Measurements from ENCODE around the gene FKBP4. TPM values are rescaled to one million over a fixed set of nuclear protein-coding genes. Genes with fewer than 3 reads are reported as not detected.

FKBP4 gene
- total RNA-seq, 1 donor from 2014 or later, result 94.7 TPM

DNA sequence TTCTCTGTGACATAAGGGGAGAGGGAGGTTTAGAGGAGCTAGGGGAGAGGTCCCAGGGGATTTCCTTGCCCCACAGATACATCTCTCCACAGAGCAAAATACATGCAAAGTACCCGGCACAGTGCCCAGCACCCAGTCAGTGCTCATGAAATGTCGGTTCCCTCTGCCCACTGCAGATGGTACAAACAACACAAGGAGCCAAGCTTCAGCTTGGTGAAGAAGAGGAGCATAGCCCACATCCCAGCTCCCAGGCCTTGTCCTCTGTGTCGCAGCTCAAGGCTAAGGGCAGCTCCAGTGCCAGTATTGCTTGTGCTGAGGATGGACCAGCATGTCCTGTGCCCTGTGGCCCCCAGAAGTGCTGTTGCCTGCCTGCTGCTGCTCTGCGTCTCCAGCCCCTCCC is 35.0 kb upstream of the FKBP4 start:
- Mint-ChIP-seq H3K9me3 (peaks cover 2% of the 10 kb centered on the region), H3K4me3 (no peak overlapping the region), H3K36me3 (ENCODE audit: low read depth) (no peaks in the 10 kb centered on the region), H3K27ac (no peak overlapping the region), H3K4me1 (no peaks in the 10 kb centered on the region), H3K27me3 (peaks cover 20% of the 10 kb centered on the region)
- TF ChIP-seq, protein P1, sequence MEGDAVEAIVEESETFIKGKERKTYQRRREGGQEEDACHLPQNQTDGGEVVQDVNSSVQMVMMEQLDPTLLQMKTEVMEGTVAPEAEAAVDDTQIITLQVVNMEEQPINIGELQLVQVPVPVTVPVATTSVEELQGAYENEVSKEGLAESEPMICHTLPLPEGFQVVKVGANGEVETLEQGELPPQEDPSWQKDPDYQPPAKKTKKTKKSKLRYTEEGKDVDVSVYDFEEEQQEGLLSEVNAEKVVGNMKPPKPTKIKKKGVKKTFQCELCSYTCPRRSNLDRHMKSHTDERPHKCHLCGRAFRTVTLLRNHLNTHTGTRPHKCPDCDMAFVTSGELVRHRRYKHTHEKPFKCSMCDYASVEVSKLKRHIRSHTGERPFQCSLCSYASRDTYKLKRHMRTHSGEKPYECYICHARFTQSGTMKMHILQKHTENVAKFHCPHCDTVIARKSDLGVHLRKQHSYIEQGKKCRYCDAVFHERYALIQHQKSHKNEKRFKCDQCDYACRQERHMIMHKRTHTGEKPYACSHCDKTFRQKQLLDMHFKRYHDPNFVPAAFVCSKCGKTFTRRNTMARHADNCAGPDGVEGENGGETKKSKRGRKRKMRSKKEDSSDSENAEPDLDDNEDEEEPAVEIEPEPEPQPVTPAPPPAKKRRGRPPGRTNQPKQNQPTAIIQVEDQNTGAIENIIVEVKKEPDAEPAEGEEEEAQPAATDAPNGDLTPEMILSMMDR (IDR thresholded peaks at IDR 0.05), result no peak
- intact Hi-C loops (cut with micrococcal nuclease), result no loop called here
- CTCF ChIA-PET, result no interaction called here
- ATAC-seq (ENCODE audit: low read depth), result no peak
- DNase-seq, result no peak
- POLR2A ChIA-PET, result no interaction called here

DNA sequence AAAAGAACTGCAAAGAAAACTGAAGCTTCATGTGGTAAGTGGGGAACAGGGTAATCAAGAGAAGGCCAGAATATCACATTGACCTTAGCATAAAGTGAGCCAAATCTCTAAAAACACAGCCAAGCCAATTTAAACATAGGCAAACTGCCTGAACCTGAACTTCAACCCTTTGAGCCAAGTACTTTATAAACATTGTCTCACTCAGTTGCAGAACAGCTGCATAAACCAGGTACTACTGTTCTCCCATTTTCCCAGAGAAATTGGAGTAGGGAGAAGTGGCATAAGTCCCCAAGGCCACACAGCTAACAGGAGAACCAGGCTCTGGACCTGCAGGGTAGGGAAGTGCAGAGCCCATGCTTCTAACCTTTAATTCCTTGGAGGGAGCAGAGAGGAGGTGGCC is 30.4 kb upstream of the FKBP4 start:
- H3K9me3 Mint-ChIP-seq, result no peaks in the 10 kb centered on the region
- H3K4me1 Mint-ChIP-seq, result no peaks in the 10 kb centered on the region
- ATAC-seq (ENCODE audit: low read depth) (no peak), DNase-seq (no peak)
- H3K27ac Mint-ChIP-seq, result no peak overlapping the region
- TF ChIP-seq, protein P1 (IDR thresholded peaks at IDR 0.05), result no peak
- CTCF ChIA-PET, result interaction anchor here (1.1 kb wide), 1 partner anchor 19 kb away, joined by 4 read pairs; no protein-coding TSS in a partner anchor
- H3K4me3 Mint-ChIP-seq, result no peak overlapping the region
- H3K27me3 Mint-ChIP-seq, result no peaks in the 10 kb centered on the region
- POLR2A ChIA-PET, result no interaction called here
- H3K36me3 Mint-ChIP-seq (ENCODE audit: low read depth), result no peaks in the 10 kb centered on the region
- intact Hi-C loops (cut with micrococcal nuclease), result no loop called here

DNA sequence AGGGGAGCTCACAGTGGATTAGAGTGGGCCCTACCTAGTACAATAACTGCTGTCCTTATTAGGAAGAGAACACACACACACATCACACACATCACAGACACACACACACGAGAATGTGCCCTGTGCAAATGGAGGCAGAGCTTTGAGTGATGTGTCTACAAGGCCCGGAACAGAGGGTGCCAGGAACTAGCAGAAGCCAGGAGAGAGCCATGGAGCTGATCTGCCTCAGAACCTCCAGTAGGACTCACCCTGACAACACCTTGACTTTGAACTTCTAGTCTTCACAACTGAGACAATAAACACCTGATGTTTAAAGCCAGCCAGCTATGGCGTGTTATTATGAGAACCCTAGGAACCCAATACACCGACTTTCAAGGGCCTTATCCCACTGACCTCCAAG is 29.7 kb upstream of the FKBP4 start:
- H3K9me3 Mint-ChIP-seq, result no peaks in the 10 kb centered on the region
- POLR2A ChIA-PET, result no interaction called here
- no peak overlapping the region for H3K4me3 Mint-ChIP-seq
- H3K27me3 Mint-ChIP-seq, result no peaks in the 10 kb centered on the region
- no peaks in the 10 kb centered on the region for H3K36me3 Mint-ChIP-seq (ENCODE audit: low read depth)
- H3K4me1 Mint-ChIP-seq, result no peaks in the 10 kb centered on the region
- DNase-seq (no peak), ATAC-seq (ENCODE audit: low read depth) (no peak)
- TF ChIP-seq, protein P1 (IDR thresholded peaks at IDR 0.05), result no peak
- H3K27ac Mint-ChIP-seq, result no peak overlapping the region
- intact Hi-C loops (cut with micrococcal nuclease), result no loop called here
- CTCF ChIA-PET, result interaction anchor here (1.1 kb wide), 1 partner anchor 18 kb away, joined by 4 read pairs; no protein-coding TSS in a partner anchor

DNA sequence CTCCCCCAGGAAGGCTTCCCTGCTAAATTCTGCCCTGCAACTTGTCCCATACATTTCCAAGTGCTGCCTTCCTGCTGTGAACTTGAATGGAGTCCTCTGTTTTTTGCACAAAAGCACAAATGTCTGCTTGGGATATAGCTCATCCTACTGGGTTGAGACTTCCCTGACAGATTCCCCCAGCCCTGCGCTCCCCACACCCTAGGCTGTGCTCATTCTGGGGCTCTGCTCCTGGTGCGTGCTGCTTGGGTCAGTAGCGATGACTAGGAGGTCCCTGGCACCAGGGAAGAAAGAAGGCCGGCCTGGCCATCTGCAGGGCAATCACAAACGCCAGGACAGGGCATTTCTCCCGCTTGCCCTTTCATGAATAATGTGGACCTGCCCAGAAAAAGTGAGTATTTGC is 29.2 kb upstream of the FKBP4 start:
- Mint-ChIP-seq H3K4me3 (no peak overlapping the region), H3K27ac (no peak overlapping the region), H3K4me1 (no peaks in the 10 kb centered on the region), H3K36me3 (ENCODE audit: low read depth) (peaks cover 2% of the 10 kb centered on the region), H3K27me3 (no peaks in the 10 kb centered on the region), H3K9me3 (peaks cover 2% of the 10 kb centered on the region)
- intact Hi-C loops (cut with micrococcal nuclease), result no loop called here
- ChIA-PET CTCF (interaction anchor here (1.1 kb wide), 1 partner anchor 18 kb away, joined by 4 read pairs; no protein-coding TSS in a partner anchor), POLR2A (no interaction called here)
- TF ChIP-seq, protein P1 (IDR thresholded peaks at IDR 0.05), result no peak
- DNase-seq (no peak), ATAC-seq (ENCODE audit: low read depth) (no peak)

DNA sequence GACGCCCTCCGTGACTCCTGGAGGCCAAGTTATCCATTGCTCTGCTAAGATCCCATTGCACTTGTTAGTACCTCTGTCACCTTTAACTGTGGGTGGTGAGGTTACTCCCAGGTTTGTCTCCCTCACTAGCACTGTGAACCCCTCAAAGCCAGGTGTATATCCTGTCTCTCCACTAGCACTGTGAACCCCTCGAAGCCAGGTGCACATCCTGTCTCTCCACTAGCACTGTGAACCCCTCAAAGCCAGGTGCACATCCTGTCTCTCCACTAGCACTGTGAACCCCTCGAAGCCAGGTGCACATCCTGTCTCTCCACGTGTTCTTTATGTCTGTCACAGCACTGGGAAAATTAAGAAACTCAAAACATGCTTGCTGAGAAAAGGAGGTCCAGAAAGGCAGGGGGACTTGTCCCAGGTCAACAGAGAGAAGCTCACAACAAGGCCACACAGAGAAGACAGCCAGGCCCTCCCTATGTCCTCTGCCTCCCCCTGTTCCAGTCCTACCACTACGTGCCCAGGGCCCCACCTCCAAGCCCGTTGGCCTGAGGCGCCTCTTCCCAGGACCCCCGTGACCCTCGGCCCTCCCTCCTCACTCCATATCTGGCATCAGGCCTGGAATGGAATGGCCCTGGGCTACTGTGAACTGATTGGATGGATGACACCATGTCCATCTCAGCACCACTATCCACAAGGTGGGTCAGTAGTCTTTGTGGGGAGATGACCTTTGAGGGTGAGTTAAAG is 26.4 kb upstream of the FKBP4 start:
- Mint-ChIP-seq H3K4me1 (no peaks in the 10 kb centered on the region), H3K9me3 (peaks cover 2% of the 10 kb centered on the region), H3K27ac (no peak overlapping the region), H3K36me3 (ENCODE audit: low read depth) (peaks cover 2% of the 10 kb centered on the region), H3K27me3 (no peaks in the 10 kb centered on the region), H3K4me3 (no peak overlapping the region)
- DNase-seq (no peak), ATAC-seq (ENCODE audit: low read depth) (no peak)
- POLR2A ChIA-PET, result no interaction called here
- TF ChIP-seq, protein P1 (IDR thresholded peaks at IDR 0.05), result no peak
- CTCF ChIA-PET, result no interaction called here
- intact Hi-C loops (cut with micrococcal nuclease), result no loop called here
